AG04449 (cell line): ENCODE data around the gene OTUB2.
A peak's percentile ranks its signal among the peaks of the same experiment; 100 is the strongest.

Experiments used
- CTCF ChIA-PET: fragments of 350-600 bp; formaldehyde crosslinking; extraction: SDS; loops from one replicate; lab custom pipeline; 2021; ENCODE audit warnings: antibody characterized with exemption; lab: Yijun Ruan, JAX
- POLR2A ChIA-PET: fragments of 400-600, 350-600 bp; formaldehyde crosslinking; extraction: SDS; loops from one replicate; lab custom pipeline; 2020; ENCODE audit warnings: antibody characterized with exemption, inconsistent platforms; lab: Yijun Ruan, JAX
- DNase-seq: peaks from one replicate; pipeline ENCODE4 v3.0.0-alpha.2; 2010; ENCODE audit warnings: low read depth, low spot score
- H3K4me3 ChIP-seq: 2 replicates; pipeline ENCODE4 v1.5.1; 2011; ENCODE audit warnings: low read depth, mild to moderate bottlenecking, control low read depth, low read length
- CTCF ChIP-seq: IDR thresholded peaks from one replicate; pipeline ENCODE4 v1.5.1; 2011; ENCODE audit warnings: mild to moderate bottlenecking, moderate library complexity, low read length, control low read depth, inconsistent platforms; ENCODE audit not compliant: insufficient read depth; ENCODE audit errors: missing control alignments

Gene OTUB2

GRCh38 chr14:94088516-94088915 is 62.4 kb downstream of the OTUB2 start:
- H3K4me3 ChIP-seq = no peak overlapping the region
- peak; percentile 5 for DNase-seq
- ChIA-PET CTCF (interaction anchor here (1.3 to 1.6 kb wide), 3 partner anchors 12 to 48 kb away, joined by 3 to 8 read pairs (median 3); no protein-coding TSS in a partner anchor), POLR2A (interaction anchor here (1.1 kb wide), 1 partner anchor 12 kb away, joined by 3 read pairs; no protein-coding TSS in a partner anchor)
- no peak for TF ChIP-seq CTCF

GRCh38 chr14:94089479-94089878 is 63.3 kb downstream of the OTUB2 start:
- no peak for DNase-seq
- POLR2A ChIA-PET = no interaction called here
- CTCF ChIA-PET = interaction anchor here (1.3 to 1.6 kb wide), 4 partner anchors 10 to 47 kb away, joined by 3 to 8 read pairs (median 4); no protein-coding TSS in a partner anchor
- H3K4me3 ChIP-seq = no peak overlapping the region
- TF ChIP-seq CTCF = no peak

- no peak for DNase-seq
- POLR2A ChIA-PET = no interaction called here
- CTCF ChIA-PET = interaction anchor here (0.9 kb wide), 1 partner anchor 43 kb away, joined by 3 read pairs; no protein-coding TSS in a partner anchor
- H3K4me3 ChIP-seq = no peak overlapping the region
- no peak for TF ChIP-seq CTCF
Measured at GRCh38 chr14:94093418-94093817, 67.3 kb downstream of the OTUB2 start.

- TF ChIP-seq CTCF = no peak
- CTCF ChIA-PET = interaction anchor here (0.6 to 3.6 kb wide), 5 partner anchors 11 to 114 kb away, joined by 3 to 15 read pairs (median 4); no protein-coding TSS in a partner anchor
- no peak for DNase-seq
- H3K4me3 ChIP-seq = no peak overlapping the region
- POLR2A ChIA-PET = interaction anchor here (1.2 kb wide), 1 partner anchor 16 kb away, joined by 3 read pairs; the partner anchor contains the start of genes DDX24 and IFI27L1
Measured at GRCh38 chr14:94097091-94097490, 71.0 kb downstream of the OTUB2 start.
